HG03442 (cell line): Measurements from ENCODE around the gene SELENOV.

ENCODE experiments used
- ATAC-seq: cut with Tn5 transposase; IDR thresholded peaks from one replicate; pipeline ENCODE4 v1.9.1; 2021; ENCODE audit warnings: mild to moderate bottlenecking, moderate library complexity; ENCODE audit not compliant: unreplicated experiment

Gene SELENOV

DNA sequence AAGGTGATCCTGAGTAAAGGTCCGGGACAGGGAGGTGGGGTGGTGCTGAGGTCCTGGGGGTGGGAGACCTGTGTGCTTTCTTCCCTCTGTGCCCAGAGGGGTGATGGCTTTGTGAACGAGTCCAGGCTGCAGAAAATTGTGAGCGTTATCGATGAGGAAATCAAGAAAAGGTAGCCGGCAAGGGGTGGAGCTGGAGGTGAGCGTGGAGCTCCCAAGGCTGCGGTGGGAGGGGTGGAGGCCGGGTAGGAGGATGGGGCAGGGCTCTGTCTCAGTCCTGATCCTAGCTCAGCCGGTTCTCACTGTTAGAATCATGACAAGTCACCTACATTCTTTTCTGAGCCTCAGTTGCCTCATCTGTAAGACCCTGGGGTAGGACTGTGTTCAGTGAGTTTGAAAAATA lies 4.0 kb downstream of the SELENOV start:
- no peak for ATAC-seq

DNA sequence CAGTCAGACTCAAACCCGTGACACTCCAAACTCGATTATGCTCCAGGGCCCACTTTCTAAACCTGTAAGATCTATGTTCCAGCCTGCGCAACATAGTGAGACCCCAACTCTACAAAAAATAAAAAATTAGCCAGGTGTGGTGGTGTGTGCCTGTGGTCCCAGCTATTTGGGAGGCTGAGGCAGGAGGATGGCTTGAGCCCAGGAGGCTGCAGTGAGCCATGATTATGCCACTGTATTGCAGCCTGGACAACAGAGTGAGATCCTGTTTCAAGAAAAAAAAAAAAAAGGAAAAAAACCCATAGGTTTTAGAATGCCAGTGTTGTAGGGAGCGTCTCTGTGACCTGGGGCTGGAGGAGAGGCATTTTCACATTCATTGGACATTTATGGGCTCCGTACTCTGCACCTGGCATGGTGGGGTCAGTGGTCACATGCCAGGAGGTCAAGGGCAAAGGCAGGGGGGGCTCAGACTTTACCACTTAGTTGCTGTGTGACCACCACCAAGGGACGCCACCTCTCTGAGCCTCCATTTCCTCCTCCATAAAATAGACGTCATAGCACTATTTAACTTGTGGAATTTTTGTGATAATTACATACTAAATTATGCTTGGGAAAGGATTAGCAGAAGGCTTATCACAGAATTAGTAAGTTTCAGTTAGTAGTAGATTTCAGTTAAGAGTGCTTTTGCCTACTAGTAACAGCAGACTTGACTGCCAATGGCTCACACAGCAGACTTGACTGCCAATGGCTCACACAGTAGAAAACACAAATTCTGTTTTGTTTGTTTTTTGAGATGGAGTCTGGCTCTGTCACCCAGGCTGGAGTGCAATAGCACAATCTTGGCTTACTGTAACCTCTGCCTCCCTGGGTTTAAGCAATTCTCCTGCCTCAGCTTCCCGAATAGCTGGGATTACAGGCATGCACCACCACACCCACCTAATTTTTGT lies 5.9 kb downstream of the SELENOV start:
- ATAC-seq: no peak

DNA sequence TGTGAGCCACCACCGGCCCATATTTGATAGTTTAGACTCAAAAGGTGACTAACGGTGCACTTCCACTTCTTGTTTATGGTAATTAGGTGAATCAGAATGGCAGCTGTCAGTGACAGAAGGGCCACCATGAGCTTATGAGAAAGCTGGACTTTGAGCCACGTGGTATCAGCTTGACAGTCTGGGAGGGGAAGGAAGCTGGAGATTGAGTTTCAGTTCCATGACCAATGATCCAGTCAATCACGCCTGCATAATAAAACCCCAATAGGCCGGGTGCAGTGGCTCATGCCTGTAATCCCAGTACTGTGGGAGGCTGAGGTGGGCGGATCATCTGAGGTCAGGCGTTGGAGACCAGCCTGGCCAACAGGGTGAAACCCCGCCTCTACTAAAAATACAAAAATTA lies 9.6 kb downstream of the SELENOV start:
- ATAC-seq: no peak

DNA sequence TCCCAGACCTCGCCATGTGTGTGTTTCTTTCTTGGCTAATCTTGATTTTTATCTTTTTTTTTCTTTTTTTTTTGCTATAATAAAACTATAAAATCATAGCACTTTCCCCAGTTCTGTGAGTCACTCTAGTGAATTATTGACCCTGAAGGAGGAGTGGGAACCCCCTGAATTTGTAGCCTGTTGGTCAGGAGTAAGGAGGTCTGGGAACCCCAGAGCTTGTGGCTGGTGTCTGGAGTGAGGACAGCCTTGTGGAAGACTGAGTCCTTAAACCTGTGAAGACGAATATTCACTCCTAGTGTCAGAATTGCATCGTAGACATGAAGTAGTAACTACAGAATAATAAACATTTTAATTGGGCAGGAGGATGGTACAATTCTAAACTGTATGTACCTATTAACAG lies 10.3 kb downstream of the SELENOV start:
- ATAC-seq: no peak

DNA sequence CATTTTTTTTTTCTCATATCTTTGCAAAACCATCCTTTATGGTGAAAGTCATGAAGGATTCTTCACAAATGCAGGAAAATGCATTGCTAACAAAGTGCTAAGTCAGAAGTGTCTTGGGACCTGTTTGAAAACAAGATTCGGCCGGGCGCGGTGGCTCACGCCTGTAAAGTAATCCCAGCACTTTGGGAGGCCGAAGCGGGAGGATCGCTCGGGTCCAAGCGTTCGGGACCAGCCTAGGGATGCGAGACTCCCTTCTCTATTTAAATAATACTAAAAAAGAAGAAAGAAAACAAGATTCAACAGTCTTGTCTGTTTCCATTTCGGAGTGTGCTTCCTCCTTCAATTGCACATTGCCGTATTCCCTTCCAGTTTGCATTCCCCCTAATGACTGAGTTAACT lies 16.9 kb downstream of the SELENOV start:
- no peak for ATAC-seq

DNA sequence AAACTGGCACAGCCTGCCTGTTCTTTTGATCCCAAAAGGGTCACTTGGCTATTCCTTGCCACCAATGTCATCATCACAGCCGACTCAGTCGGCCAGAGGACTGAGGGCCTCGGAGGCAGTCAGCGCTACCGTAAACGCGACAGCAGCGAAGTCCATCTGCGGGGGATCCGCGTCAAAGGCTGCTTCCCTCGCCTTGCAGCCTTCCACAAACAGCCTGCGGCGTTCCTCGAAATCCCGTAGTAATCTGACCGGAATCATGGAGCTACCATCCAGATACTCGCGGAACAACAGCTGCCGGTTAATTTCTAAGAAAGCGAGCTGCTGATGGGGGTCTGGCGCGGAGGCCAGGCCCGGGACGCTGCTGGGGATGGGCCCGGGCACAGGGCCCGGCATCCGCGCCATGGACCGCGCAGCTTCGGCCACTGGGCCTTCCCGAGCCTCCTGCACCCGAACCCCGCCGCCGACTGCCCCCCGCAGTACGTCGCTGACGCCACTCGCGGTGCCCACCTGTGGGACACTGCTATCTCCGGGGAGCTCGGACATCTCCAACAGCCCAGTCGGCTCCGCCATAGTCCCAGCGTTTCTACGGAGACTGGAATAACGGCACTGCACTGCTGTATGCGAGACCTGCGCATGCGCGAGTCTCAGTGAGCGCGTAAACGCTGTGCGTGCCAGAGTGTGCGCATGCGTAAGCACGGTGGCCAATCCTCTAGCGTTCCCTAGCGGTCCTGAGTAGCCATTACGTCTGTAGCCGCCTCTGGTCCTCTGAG lies 17.5 kb downstream of the SELENOV start, which contains the start of gene EID2B:
Gene EID2B (minus strand): TSS at position 620 of the 770 bp plus-strand sequence. CDS start 50 bp downstream, at position 570.
- ATAC-seq: peak; percentile 85

DNA sequence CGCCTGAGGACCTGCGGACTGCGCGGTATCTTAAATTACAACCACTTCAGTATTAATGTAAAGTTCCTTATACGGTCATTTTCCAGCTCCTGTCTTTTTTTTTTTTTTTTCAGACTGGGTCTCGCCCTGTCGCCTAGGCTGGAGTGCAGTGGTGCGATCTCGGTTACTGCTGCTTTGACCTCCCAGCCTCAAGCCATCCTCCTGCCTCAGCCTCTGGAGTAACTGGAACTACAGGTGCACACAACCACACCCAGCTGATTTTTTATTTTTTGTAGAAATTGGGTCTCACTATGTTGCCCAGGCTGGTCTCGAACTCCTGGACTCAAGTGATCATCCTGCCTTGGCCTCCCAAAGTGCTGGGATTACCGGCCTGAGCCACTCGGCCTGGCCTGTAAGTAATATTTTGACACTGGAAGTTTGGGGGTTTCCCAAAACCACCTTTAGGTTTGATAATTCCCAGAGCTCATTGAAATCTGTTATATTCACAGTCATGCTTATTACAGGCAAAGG lies 18.1 kb downstream of the SELENOV start:
- peak; percentile 1 for ATAC-seq

DNA sequence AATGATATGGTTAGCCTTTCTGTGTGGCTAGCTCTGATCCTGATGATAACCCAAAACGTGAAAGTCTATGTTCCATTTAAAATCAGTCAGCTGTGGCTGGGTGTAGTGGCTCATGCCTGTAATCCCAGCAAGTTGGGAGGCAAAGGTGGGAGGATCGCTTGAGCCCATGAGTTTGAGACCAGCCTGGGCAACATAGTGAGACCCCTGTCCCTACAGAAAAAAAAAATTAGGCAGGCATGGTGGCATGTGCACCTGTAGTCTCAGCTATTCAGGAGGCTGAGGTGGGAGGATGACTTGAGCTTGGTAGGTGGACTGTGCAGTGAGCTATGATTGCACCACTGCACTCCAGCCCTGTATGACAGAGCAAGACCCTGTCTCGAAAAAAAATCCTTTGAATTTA lies 18.9 kb downstream of the SELENOV start:
- ATAC-seq: no peak

DNA sequence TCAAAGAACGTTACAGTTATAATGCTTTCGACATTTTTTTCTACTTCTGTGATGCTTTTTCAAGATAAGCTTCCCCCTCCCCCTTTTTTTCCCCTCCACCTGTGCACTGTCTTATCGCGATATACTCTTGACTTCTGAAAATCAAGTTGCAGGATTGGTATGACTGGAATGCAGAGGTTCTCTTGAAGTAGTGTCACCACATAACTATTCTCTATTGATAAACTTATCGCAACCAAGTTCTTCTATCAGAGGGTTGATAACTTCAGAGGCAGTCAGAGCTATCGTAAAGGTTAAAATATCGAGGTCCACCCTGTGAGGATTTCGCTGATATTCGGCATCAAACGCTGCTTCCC lies 24.2 kb downstream of the SELENOV start:
- ATAC-seq: no peak

DNA sequence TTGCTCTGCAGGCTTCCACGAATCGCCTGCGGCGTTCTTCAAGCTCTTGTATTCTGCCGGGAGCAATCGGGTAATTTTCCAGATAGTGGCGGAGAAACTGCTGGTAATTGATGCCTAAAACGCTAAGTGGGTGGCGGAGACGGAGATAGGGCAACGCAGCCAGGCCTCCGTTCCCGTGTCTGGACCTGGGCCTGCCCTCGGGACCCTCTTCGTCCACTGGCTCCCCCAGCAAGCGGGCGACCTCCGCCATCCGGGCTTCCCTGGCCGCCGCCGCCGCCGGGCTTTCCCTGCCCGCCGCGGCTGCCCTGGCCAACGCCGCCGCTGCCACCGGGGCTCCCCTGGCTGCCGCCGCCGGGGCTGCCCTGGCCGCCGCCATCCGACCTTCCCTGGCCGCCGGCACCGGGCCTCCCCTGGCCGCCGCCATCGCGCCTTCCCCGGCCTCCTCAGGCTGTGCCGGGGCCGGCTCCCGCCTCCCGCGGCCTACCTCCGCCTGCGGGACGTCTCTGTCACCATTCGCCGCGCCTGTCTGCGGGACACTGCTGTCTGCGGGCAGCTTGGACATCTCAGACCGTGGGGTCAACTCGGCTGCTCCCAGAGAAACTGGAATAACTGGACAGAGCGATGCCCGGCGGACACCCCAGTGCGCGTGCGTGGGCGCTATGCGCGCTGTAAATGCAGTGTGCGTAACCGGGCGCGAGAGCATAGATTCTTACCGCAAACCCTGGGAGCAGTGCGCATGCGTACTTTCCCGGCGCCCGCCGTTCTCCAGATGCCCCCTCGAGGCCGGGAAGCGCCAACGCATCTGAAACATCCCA lies 24.8 kb downstream of the SELENOV start, which contains the start of gene EID2:
Gene EID2 (minus strand): TSS at position 644 of the 815 bp plus-strand sequence. CDS start 82 bp downstream, at position 562.
- ATAC-seq: peak; percentile 82

DNA sequence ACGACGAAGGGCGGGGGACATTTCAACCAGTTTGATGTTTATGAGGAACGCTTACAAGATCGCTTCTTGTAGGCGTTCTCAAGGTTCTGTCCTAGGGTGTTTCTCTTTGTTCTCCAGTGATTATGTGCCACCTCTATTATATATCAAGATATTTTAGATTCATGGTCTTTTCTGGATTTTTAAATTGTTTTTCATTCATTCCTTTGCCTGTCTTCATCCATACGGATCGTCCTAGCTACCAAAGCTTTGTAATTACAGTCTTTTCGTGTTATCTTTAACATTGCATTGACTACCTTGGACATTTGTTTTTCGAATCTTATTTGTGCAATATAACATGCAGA lies 25.4 kb downstream of the SELENOV start:
- no peak for ATAC-seq

DNA sequence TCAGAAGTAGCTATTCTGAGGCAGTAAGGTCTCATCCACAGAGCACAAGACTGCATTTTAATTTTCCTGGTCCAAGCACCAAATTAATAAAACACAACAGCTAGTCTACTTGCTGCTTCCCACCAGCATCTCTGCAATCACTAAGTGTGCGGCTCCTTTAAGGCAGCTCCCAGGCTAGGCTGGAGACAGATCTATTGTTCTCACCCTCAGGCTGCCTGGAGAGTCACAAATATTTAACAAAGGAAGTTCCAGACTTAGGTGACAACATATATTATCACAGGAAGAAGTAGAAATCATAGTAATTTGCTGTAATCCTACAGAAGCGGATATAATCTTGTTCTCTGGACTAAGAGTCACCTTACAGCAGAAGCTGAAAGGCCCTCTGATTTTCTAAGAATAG lies 27.3 kb downstream of the SELENOV start:
- no peak for ATAC-seq

DNA sequence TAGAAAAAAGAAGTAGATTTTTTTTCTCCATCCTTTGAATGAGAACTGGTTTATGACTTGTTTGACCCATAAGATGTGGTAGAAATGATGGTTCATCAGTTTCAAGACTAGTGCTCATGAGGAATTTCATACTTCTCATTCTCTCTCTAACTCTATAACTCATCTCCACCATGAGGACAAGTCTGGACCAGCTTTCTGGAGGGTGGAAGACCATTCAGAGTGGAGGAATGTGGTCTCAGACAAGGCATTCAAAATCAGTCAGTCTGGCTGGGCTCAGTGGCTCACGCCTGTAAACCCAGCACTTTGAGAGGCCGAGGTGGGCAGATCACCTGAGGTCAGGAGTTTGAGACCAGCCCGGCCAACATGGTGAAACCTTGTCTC lies 28.5 kb downstream of the SELENOV start:
- no peak for ATAC-seq

DNA sequence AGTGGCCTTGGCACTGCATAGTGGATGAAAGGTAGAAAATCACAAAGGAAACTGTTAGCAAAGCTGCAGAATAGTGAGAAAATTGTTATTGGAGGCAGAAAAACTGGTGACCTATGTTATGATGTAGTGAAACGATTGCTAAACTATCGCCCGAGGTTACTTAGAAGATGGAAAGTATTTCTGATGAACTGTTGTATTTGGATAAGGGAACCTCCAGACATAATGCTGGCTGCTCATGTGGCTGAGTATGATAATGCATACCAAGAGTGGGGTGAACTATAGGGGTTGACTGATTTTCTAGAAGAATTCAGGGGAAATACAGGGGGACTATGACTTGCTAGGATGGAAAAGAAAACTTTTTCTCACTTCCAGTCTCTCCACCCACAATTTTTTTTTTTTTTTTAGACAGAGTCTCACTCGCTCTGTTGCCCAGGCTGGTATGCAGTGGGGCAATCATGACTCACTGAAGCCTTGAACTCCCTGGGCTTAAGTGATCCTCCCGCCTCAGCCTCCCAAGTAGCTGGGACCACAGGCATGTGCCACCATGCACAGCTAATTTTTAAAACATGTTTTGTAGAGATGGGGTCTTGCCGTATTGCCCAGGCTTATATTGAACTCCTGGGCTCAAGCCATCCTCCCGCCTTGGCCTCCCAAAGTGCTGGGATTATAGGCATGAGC lies 29.4 kb downstream of the SELENOV start:
- no peak for ATAC-seq

DNA sequence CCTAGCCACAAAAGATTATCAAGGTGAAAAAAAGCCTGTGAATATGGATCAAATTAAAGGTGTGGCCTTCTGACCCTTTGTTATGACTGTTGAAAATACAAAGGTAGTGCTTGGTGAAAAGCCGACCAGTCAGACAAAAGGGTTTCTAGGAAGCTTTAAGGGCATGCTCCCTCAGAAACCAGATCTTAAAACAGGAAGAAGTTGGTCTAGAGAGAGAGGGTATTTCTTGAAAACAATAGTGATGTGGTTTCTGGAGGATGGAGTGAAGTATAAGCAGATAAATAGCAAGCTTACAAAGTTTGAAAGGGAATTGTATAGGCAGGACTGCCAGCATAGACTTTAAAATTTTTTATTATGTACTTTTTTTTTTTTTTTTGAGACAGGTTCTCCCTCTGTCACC lies 30.0 kb downstream of the SELENOV start:
- no peak for ATAC-seq

DNA sequence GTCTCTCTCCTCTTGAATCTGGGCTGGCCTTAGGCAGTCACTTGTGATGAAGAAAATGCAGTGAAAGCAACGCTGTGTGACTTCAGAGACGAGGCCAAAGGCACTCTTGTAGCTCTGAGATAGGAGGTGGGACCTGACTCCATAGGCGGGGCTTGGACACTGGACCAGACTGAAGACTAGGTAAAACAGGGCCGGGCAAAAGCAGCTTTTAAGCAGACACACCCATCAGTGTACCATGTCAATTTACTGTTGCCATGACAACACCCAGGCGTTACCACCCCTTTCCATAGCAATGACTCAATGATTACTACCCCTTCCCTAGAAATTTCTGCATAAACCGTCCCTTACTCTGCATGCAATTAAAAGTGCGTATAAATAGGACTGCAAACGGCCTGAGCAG lies 31.7 kb downstream of the SELENOV start:
- no peak for ATAC-seq

DNA sequence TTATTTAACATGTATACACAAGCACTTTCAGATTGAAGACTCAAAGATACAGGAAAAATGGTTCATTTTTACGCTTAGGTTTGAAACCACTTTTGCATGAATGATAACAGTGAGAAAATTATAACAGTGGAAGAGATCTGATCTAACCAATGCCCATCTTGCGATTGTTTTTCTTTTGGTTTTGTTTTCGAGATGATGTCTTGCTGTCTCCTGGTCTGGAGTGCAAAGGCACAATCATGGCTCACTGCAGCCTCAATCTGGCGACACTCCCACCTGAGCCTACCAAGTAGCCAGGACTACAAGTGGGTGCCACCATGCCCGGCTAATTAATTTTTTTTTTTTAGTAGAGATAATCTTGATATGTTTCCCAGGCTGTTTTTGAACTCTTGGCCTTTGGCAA lies 35.3 kb downstream of the SELENOV start:
- ATAC-seq: no peak

DNA sequence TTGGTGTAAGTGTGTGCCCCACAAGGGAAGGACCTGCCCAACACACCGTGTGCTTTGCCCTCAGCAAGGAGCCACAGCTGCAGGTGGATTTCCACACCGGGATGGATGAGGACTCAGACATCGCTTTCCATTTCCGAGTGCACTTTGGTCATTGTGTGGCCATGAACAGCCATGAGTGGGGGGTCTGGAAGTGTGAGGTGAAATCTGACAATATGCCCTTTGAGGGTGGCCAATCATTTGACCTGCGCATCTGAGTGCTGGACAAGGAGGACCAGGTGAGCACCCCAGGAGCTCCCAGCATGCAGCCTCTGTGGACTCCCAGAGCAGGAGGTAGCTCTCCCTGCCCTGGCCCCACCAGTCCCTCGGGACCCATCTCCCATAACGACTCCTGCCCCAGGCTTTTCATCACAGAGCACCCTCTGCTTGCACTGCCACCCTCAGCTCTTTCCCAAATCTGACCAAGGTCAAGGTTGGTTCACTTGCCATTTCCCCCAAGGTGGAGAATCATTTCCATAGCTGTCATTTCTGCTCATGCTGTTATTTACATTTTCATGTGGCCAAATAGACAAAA lies 38.2 kb downstream of the SELENOV start:
- no peak for ATAC-seq

DNA sequence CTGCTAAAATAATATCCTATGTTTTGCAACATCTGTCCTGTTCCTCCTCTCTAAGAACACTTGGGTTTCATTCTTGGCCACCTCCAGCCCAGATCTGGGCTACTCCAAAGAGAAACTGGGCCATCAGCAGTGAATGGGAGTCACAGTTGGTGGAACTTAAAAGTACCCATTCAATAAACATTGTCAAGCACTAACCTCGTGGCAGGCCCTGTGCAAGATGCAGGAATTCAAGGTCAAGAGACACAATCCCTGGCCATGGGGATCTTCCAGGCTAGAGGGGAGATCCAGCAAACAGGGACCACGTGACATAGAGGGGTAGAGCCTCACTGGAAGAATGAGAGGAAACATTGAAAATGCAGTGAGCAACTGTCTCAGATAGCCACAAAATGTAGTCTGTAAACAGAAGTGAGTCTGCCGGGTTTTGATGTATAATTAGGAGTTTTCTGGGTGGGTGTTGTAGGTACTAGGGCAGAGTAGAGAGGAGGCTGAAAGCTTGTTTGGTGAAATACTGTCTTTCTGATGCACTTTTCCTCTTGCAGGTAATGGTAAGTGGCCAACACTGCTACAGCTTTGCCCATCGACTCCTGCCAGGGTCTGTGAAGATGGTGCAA lies 39.9 kb downstream of the SELENOV start:
- ATAC-seq: no peak

DNA sequence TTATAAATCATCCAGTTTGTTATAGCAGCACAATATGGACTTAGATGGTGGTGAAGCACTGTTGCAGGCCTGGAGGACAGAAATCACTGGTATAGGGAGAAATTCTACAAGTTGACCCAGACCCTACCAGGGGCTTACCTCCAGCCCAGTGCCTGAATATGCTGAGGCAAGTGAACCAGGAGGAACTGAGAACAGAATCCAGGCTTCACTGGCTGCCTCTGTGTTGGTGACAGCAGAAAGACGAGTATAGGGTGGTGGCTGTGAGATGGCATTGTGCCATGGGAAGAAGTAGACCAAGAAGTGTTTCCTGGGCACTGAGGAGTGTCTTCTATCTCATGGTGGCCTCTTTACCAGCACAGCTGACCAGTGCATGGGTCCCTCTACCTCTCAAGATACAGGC lies 40.9 kb downstream of the SELENOV start:
- ATAC-seq: no peak
